22Rv1 (cell line): ENCODE measurements around the gene ABCB10.
"Not testable (repeated sequence)": the region's sequence is repeated elsewhere in the genome, so short reads cannot be mapped to it uniquely, and the experiment has no call there.

Experiments
- ZFX ChIP-seq: fragments of 450-650 bp; IDR thresholded peaks from 2 replicates; pipeline ENCODE4 v1.6.1; 2017; ENCODE audit warnings: antibody characterized with exemption, borderline replicate concordance
- TF ChIP-seq, protein P1 (sequence below): fragments of 450-650 bp; IDR thresholded peaks from 2 replicates; pipeline ENCODE4 v1.5.1; 2017; ENCODE audit warnings: mild to moderate bottlenecking

DNA sequence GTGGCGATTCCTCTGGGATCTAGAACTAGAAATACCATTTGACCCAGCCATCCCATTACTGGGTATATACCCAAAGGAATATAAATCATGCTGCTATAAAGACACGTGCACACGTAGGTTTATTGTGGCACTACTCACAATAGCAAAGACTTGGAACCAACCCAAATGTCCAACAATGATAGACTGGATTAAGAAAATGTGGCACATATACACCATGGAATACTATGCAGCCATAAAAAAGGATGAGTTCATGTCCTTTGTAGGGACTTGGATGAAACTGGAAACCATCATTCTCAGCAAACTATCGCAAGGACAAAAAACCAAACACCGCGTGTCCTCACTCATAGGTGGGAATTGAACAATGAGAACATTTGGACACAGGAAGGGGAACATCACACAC, 46.9 kb downstream of the ABCB10 start:
- TF ChIP-seq, protein P1, sequence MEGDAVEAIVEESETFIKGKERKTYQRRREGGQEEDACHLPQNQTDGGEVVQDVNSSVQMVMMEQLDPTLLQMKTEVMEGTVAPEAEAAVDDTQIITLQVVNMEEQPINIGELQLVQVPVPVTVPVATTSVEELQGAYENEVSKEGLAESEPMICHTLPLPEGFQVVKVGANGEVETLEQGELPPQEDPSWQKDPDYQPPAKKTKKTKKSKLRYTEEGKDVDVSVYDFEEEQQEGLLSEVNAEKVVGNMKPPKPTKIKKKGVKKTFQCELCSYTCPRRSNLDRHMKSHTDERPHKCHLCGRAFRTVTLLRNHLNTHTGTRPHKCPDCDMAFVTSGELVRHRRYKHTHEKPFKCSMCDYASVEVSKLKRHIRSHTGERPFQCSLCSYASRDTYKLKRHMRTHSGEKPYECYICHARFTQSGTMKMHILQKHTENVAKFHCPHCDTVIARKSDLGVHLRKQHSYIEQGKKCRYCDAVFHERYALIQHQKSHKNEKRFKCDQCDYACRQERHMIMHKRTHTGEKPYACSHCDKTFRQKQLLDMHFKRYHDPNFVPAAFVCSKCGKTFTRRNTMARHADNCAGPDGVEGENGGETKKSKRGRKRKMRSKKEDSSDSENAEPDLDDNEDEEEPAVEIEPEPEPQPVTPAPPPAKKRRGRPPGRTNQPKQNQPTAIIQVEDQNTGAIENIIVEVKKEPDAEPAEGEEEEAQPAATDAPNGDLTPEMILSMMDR = not testable (repeated sequence)
- not testable (repeated sequence) for TF ChIP-seq ZFX
